ENCODE measurements around the gene TRIM58.

Gene TRIM58

DNA sequence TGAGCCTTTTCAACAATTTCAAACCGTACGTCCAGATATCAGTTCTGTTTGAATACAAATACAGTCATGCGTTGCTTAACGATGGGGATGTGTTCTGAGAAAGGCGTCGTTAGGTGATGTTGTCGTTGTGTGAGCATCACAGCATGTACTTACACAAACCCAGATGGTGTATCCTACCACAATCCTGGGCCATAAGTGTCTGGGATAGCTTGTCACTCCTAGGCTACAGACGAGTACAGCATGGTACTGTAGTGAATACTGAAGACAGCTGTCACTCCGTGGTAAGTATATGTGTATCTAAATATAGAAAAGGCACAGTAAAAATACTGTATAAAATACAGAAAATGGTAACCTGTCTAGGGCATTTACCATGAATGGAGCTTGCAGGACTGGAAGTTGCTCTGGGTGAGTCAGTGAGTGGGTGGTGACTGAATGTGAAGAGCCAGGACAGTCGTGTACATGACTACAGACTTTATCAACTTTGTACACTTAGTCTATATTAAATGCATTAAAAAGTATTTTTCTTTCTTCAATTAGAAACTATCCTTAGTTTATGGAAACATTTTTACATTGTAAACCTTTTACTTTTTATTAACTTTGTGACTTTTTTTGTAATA, 27.9 kb downstream of the TRIM58 start:
- no peaks in the 10 kb centered on the region for H4K20me1 ChIP-seq (ENCODE audit: insufficient read depth, low read length)
- H3K36me3 ChIP-seq (ENCODE audit: insufficient read depth, low read length): no peaks in the 10 kb centered on the region
- no peak overlapping the region for H3K4me3 ChIP-seq (ENCODE audit: low read depth, low read length, poor library complexity, severe bottlenecking)
- no peaks in the 10 kb centered on the region for H3K4me1 ChIP-seq (ENCODE audit: insufficient read depth, low read length, severe bottlenecking)
- TF ChIP-seq, protein P1, sequence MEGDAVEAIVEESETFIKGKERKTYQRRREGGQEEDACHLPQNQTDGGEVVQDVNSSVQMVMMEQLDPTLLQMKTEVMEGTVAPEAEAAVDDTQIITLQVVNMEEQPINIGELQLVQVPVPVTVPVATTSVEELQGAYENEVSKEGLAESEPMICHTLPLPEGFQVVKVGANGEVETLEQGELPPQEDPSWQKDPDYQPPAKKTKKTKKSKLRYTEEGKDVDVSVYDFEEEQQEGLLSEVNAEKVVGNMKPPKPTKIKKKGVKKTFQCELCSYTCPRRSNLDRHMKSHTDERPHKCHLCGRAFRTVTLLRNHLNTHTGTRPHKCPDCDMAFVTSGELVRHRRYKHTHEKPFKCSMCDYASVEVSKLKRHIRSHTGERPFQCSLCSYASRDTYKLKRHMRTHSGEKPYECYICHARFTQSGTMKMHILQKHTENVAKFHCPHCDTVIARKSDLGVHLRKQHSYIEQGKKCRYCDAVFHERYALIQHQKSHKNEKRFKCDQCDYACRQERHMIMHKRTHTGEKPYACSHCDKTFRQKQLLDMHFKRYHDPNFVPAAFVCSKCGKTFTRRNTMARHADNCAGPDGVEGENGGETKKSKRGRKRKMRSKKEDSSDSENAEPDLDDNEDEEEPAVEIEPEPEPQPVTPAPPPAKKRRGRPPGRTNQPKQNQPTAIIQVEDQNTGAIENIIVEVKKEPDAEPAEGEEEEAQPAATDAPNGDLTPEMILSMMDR (IDR thresholded peaks at IDR 0.05; ENCODE audit: low read length): no peak
- TF ChIP-seq EZH2 (IDR thresholded peaks at IDR 0.05; ENCODE audit: borderline replicate concordance, low read length): no peak
- H3K9ac ChIP-seq (ENCODE audit: low read length): no peak overlapping the region
- no peak overlapping the region for H3K27ac ChIP-seq (ENCODE audit: low read depth, low read length, poor library complexity, severe bottlenecking)
- no peak overlapping the region for H2AFZ ChIP-seq (ENCODE audit: low read length)
- H3K4me2 ChIP-seq (ENCODE audit: low read length): no peak overlapping the region
- no peaks in the 10 kb centered on the region for H3F3A ChIP-seq (ENCODE audit: insufficient read depth, low read length)
- H3K79me2 ChIP-seq (ENCODE audit: insufficient read depth, low read length): no peaks in the 10 kb centered on the region
- no peaks in the 10 kb centered on the region for H3K9me3 ChIP-seq (ENCODE audit: low read length)
- H3K27me3 ChIP-seq (ENCODE audit: insufficient read depth, low read length): no peaks in the 10 kb centered on the region
- H3K9me2 ChIP-seq (ENCODE audit: low read depth, low read length): no peaks in the 10 kb centered on the region

DNA sequence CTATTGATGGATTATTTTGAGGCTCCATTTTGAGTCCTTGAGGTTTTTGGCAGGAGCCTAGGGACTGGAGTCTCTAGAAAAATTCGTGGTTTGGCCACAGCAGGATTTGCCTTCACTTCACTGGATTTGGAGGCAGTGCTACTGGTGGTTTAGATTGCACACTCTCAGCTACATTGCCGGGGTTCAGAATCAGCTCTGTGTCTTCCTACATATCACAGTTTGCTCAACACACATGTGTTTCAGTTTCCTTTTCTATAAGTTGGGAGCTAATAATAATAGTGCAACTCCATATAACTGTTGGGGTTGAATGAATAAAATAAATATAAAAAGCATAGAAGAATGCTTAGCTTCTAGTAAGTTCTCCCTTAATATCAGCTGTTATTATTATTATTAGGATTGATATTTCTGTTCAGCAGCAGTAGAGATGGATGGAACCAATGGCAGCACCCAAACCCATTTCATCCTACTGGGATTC, 38.2 kb downstream of the TRIM58 start, which contains the start of gene OR2W3:
TSS of gene OR2W3 (plus strand) at position 425 of the 475 bp plus-strand sequence. CDS start at position 425, 0 bp downstream.
- no peak within 1 kb of the TSS for H3K27ac ChIP-seq (ENCODE audit: low read depth, low read length, poor library complexity, severe bottlenecking)
- no peaks in the 10 kb centered on the region for H3K27me3 ChIP-seq (ENCODE audit: insufficient read depth, low read length)
- H3K4me1 ChIP-seq (ENCODE audit: insufficient read depth, low read length, severe bottlenecking): no peaks in the 10 kb centered on the region
- H3K9me3 ChIP-seq (ENCODE audit: low read length): no peaks in the 10 kb centered on the region
- H3K79me2 ChIP-seq (ENCODE audit: insufficient read depth, low read length): no peaks in the 10 kb centered on the region
- H4K20me1 ChIP-seq (ENCODE audit: insufficient read depth, low read length): no peaks in the 10 kb centered on the region
- H3K9ac ChIP-seq (ENCODE audit: low read length): no peak within 1 kb of the TSS
- H3K4me2 ChIP-seq (ENCODE audit: low read length): no peak within 1 kb of the TSS
- H3K36me3 ChIP-seq (ENCODE audit: insufficient read depth, low read length): no peaks in the 10 kb centered on the region
- TF ChIP-seq, protein P1 (IDR thresholded peaks at IDR 0.05; ENCODE audit: low read length): no peak
- TF ChIP-seq EZH2 (IDR thresholded peaks at IDR 0.05; ENCODE audit: borderline replicate concordance, low read length): no peak
- no peak within 1 kb of the TSS for H3K4me3 ChIP-seq (ENCODE audit: low read depth, low read length, poor library complexity, severe bottlenecking)
- H3K9me2 ChIP-seq (ENCODE audit: low read depth, low read length): no peaks in the 10 kb centered on the region
- no peak within 1 kb of the TSS for H2AFZ ChIP-seq (ENCODE audit: low read length)
- no peaks in the 10 kb centered on the region for H3F3A ChIP-seq (ENCODE audit: insufficient read depth, low read length)

DNA sequence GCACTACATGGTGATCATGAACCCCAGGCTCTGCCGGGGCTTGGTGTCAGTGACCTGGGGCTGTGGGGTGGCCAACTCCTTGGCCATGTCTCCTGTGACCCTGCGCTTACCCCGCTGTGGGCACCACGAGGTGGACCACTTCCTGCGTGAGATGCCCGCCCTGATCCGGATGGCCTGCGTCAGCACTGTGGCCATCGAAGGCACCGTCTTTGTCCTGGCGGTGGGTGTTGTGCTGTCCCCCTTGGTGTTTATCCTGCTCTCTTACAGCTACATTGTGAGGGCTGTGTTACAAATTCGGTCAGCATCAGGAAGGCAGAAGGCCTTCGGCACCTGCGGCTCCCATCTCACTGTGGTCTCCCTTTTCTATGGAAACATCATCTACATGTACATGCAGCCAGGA, 39.0 kb downstream of the TRIM58 start:
- no peaks in the 10 kb centered on the region for H3K9me2 ChIP-seq (ENCODE audit: low read depth, low read length)
- no peak overlapping the region for H3K9ac ChIP-seq (ENCODE audit: low read length)
- no peaks in the 10 kb centered on the region for H3F3A ChIP-seq (ENCODE audit: insufficient read depth, low read length)
- no peaks in the 10 kb centered on the region for H3K36me3 ChIP-seq (ENCODE audit: insufficient read depth, low read length)
- no peaks in the 10 kb centered on the region for H3K79me2 ChIP-seq (ENCODE audit: insufficient read depth, low read length)
- no peaks in the 10 kb centered on the region for H3K27me3 ChIP-seq (ENCODE audit: insufficient read depth, low read length)
- H3K27ac ChIP-seq (ENCODE audit: low read depth, low read length, poor library complexity, severe bottlenecking): no peak overlapping the region
- H3K4me3 ChIP-seq (ENCODE audit: low read depth, low read length, poor library complexity, severe bottlenecking): no peak overlapping the region
- TF ChIP-seq, protein P1 (IDR thresholded peaks at IDR 0.05; ENCODE audit: low read length): no peak
- no peak for TF ChIP-seq EZH2 (IDR thresholded peaks at IDR 0.05; ENCODE audit: borderline replicate concordance, low read length)
- H3K9me3 ChIP-seq (ENCODE audit: low read length): no peaks in the 10 kb centered on the region
- H4K20me1 ChIP-seq (ENCODE audit: insufficient read depth, low read length): no peaks in the 10 kb centered on the region
- H3K4me1 ChIP-seq (ENCODE audit: insufficient read depth, low read length, severe bottlenecking): no peaks in the 10 kb centered on the region
- H2AFZ ChIP-seq (ENCODE audit: low read length): no peak overlapping the region
- H3K4me2 ChIP-seq (ENCODE audit: low read length): no peak overlapping the region
